GM12878 (cell line): Measurements from ENCODE around the gene C1orf174. TPM values are rescaled to one million over a fixed set of nuclear protein-coding genes. Genes with fewer than 3 reads are reported as not detected.
"Not testable (repeated sequence)": the region's sequence is repeated elsewhere in the genome, so short reads cannot be mapped to it uniquely, and the experiment has no call there.

Experiments used
- ATAC-seq: fragments of 200-7000 bp; cut with Tn5 transposase; 3 replicates; pipeline ENCODE4 v1.9.1; 2020; ENCODE audit warnings: mild to moderate bottlenecking, moderate library complexity
- BruUV-seq: library from RNA; stranded (reverse); fragments of 400-500 nt; replicated peaks from 2 replicates; lab custom pipeline; 2021; lab: Mats Ljungman, UMichigan
- CTCF ChIA-PET: fragments of 300-600 bp; sonication (Branson Sonifier 250); formaldehyde crosslinking; extraction: SDS; loops from one replicate; lab custom pipeline; 2021; ENCODE audit warnings: inconsistent platforms; lab: Yijun Ruan, JAX
- POLR2A ChIA-PET: fragments of 350-600 bp; formaldehyde crosslinking; extraction: SDS; loops from one replicate; lab custom pipeline; 2021; ENCODE audit warnings: inconsistent platforms; lab: Charles Lee
- RAD21 ChIA-PET: fragments of 300-600 bp; sonication (Branson Sonifier 250); formaldehyde crosslinking; loops from one replicate; lab custom pipeline; 2023; ENCODE audit warnings: antibody characterized with exemption; ENCODE audit not compliant: unreplicated experiment; lab: Charles Lee
- SMC1A ChIA-PET: fragments of 300-600 bp; sonication (Branson Sonifier 250); formaldehyde crosslinking; loops from one replicate; lab custom pipeline; 2023; ENCODE audit not compliant: unreplicated experiment, uncharacterized antibody; lab: Charles Lee
- DNase-seq: peaks from one replicate; pipeline ENCODE4 v3.0.0-alpha.2; 2011; ENCODE audit warnings: low read depth, low spot score
- FAIRE-seq: peaks from 3 replicates; lab custom pipeline; 2011; peaks lifted over from hg19 to GRCh38; lab: Jason Lieb, UNC
- H2AFZ ChIP-seq: 2 replicates; pipeline ENCODE4 v1.6.0; 2011; ENCODE audit warnings: low read depth, low read length, control low read depth; ENCODE audit not compliant: control insufficient read depth
- H3K27ac ChIP-seq: 2 replicates; pipeline ENCODE4 v1.5.1; 2011; ENCODE audit warnings: control low read depth; ENCODE audit not compliant: control insufficient read depth, insufficient read depth
- H3K27me3 ChIP-seq, 2 experiments: replicated peaks in 1 of 2; 2 replicates each; pipeline versions ENCODE4 v1.6.0 to v1.6.1; 2011; ENCODE audit warnings: low read length in 1 of 2; ENCODE audit not compliant: control insufficient read depth in 2 of 2, insufficient read depth in 2 of 2
- H3K36me3 ChIP-seq, 2 experiments: 2 replicates each; pipeline ENCODE4 v1.5.1; 2011; ENCODE audit warnings: low read length in 1 of 2; ENCODE audit not compliant: control insufficient read depth in 2 of 2, insufficient read depth in 2 of 2
- H3K4me1 ChIP-seq: 2 replicates; pipeline ENCODE4 v1.6.1; 2011; ENCODE audit warnings: mild to moderate bottlenecking, low read length, moderate library complexity, mixed read lengths; ENCODE audit not compliant: control insufficient read depth, insufficient read depth
- H3K4me2 ChIP-seq: 2 replicates; pipeline ENCODE4 v1.6.0; 2011; ENCODE audit warnings: control low read depth; ENCODE audit not compliant: control insufficient read depth, insufficient read depth
- H3K4me3 ChIP-seq: fragments of 200-600 bp; sonication (generic); 2 replicates; pipeline ENCODE4 v1.5.1; 2016
- H3K79me2 ChIP-seq: 2 replicates; pipeline ENCODE4 v1.6.0; 2011; ENCODE audit warnings: low read length; ENCODE audit not compliant: control insufficient read depth, insufficient read depth
- H3K9ac ChIP-seq: 2 replicates; pipeline ENCODE4 v1.8.0; 2011; ENCODE audit warnings: low read length, control low read depth, mixed read lengths; ENCODE audit not compliant: control insufficient read depth, insufficient read depth
- H3K9me3 ChIP-seq: replicated peaks from 3 replicates; pipeline ENCODE4 v1.5.1; 2011; ENCODE audit warnings: mild to moderate bottlenecking, low read length; ENCODE audit not compliant: control insufficient read depth, insufficient read depth
- H4K20me1 ChIP-seq: 2 replicates; pipeline ENCODE4 v1.6.0; 2011; ENCODE audit not compliant: control insufficient read depth, insufficient read depth
- BACH1 ChIP-seq: fragments of 450-650 bp; IDR thresholded peaks from 2 replicates; pipeline ENCODE4 v1.6.1; 2017; ENCODE audit warnings: mild to moderate bottlenecking, borderline replicate concordance
- FOXK2 ChIP-seq: fragments of 450-650 bp; IDR thresholded peaks from 2 replicates; pipeline ENCODE4 v1.6.1; 2017; ENCODE audit warnings: mild to moderate bottlenecking, moderate library complexity
- IKZF1 ChIP-seq: fragments of 450-650 bp; conservative IDR thresholded peaks from 2 replicates; pipeline ENCODE4 v1.6.1; 2017; ENCODE audit warnings: antibody characterized with exemption, mild to moderate bottlenecking
- MYC ChIP-seq: IDR thresholded peaks from 2 replicates; pipeline ENCODE4 v1.6.1; 2011; ENCODE audit warnings: mild to moderate bottlenecking, low read length, moderate library complexity, inconsistent platforms; ENCODE audit not compliant: insufficient read depth, insufficient replicate concordance, insufficient read length, severe bottlenecking
- NKRF ChIP-seq: fragments of 450-650 bp; conservative IDR thresholded peaks from 2 replicates; pipeline ENCODE4 v1.6.1; 2017; ENCODE audit warnings: mild to moderate bottlenecking, moderate library complexity
- NR2C2 ChIP-seq: IDR thresholded peaks from 2 replicates; pipeline ENCODE4 v1.6.1; 2011; ENCODE audit warnings: borderline replicate concordance, low read depth; ENCODE audit not compliant: control insufficient read depth, insufficient read length
- ZNF622 ChIP-seq: fragments of 450-650 bp; IDR thresholded peaks from 2 replicates; pipeline ENCODE4 v1.6.1; 2017; ENCODE audit warnings: mild to moderate bottlenecking, inconsistent platforms
- WGBS: methylation state at CpG from one replicate; pipeline ENCODE4 v1.1.6; 2016; ENCODE audit warnings: low lambda C conversion rate; ENCODE audit not compliant: insufficient replicate concordance, insufficient coverage; ENCODE audit errors: missing lambda C conversion rate; 5-methylcytosine and 5-hydroxymethylcytosine counted together
- in situ Hi-C: fragments of 300-500 bp; cut with MboI; formaldehyde crosslinking; loops from 9 replicates; pipeline ENCODE4 v1.14.3; 2018; ENCODE audit warnings: mixed read lengths
- intact Hi-C: fragments of 100-400 bp; cut with micrococcal nuclease; formaldehyde crosslinking; loops from one replicate; pipeline ENCODE4 v1.14.2; 2022; ENCODE audit not compliant: unreplicated experiment
- polyA plus RNA-seq, 11 experiments: library from polyadenylated mRNA; depleted of rRNA in 4 of 11; unstranded in 6 of 11; stranded (reverse) in 5 of 11; fragments of >200 nt; fragmentation: Nextera tagmentation in 4 of 11; fragmentation: Illumina TruSeq in 1 of 11; extraction: Ambion mirVana in 4 of 11; extraction: Trizol in 1 of 11; gene quantifications; 1 replicate in 1 of 11; 2 replicates in 10 of 11; pipeline versions ENCODE4 v1.2.1 to v1.2.3, GENCODE V29; 2011 to 2016; ENCODE audit warnings: inconsistent platforms in 2 of 11, missing spikeins in 2 of 11, low read depth in 1 of 11
- total RNA-seq, 4 experiments: library from RNA; depleted of rRNA in 3 of 4; stranded (reverse); fragments of >200 nt in 3 of 4; fragmentation: Illumina TruSeq in 1 of 4; extraction: Trizol in 1 of 4; gene quantifications; 2 replicates each; pipeline versions ENCODE4 v1.2.1 to v1.2.3, GENCODE V29; 2013 to 2021

C1orf174 gene
- total and polyA plus RNA-seq, 10 of the 15 experiments (the other 5 are each of a cell fraction or from before 2014, with no cell fraction given) = 17.5 to 35.4 (median 25.1) TPM

- CTCF ChIA-PET = no interaction called here
- no peak overlapping the region for H3K4me2 ChIP-seq
- SMC1A ChIA-PET = no interaction called here
- no TSS peak for BruUV-seq
- H2AFZ ChIP-seq = no peak overlapping the region
- ATAC-seq = no peak
- intact Hi-C loops = no loop called here
- H3K9me3 ChIP-seq = no peaks in the 10 kb centered on the region; the same call in 2 of the 3 replicates
- RAD21 ChIA-PET = no interaction called here
- in situ Hi-C loops = loop anchor here (10.0 kb wide), 1 partner anchor 1826 kb away; no protein-coding TSS in a partner anchor
- H3K27me3 ChIP-seq = no peaks in the 10 kb centered on the region
- 31% methylated on average over 15 of the region's 15 CpGs for WGBS
- H3K4me3 ChIP-seq = no peak overlapping the region
- no peaks in the 10 kb centered on the region for H4K20me1 ChIP-seq
- no peaks in the 10 kb centered on the region for H3K36me3 ChIP-seq
- no peaks in the 10 kb centered on the region for H3K79me2 ChIP-seq
- no peak overlapping the region for H3K9ac ChIP-seq
- TF ChIP-seq ZNF622 (no peak), FOXK2 (no peak), NKRF (no peak), IKZF1 (no peak), MYC (no peak), NR2C2 (no peak), BACH1 (no peak)
- TF ChIP-seq, all 136 proteins: peak for 0
- FAIRE-seq (no peak), DNase-seq (no peak)
- Histone ChIP-seq H3K4me1 (no peaks in the 10 kb centered on the region), H3K27ac (no peak overlapping the region)
- POLR2A ChIA-PET = no interaction called here
These were observed 19.0 kb upstream of the C1orf174 start for GRCh38 chr1:3918966-3919611.

- SMC1A ChIA-PET, ATAC-seq, H3K36me3 ChIP-seq, H3K79me2 ChIP-seq, H3K9me3 ChIP-seq, H3K4me2 ChIP-seq, H3K4me3 ChIP-seq, BruUV-seq, POLR2A ChIA-PET, RAD21 ChIA-PET, H3K27ac ChIP-seq, H2AFZ ChIP-seq, H3K9ac ChIP-seq, H3K27me3 ChIP-seq, H3K4me1 ChIP-seq, H4K20me1 ChIP-seq, CTCF ChIA-PET, intact Hi-C loops, FAIRE-seq, DNase-seq: not testable (repeated sequence)
- in situ Hi-C loops = loop anchor here (10.0 kb wide), 1 partner anchor 1826 kb away; no protein-coding TSS in a partner anchor
- WGBS = 48% methylated on average over 6 of the region's 6 CpGs
These were observed 18.3 kb upstream of the C1orf174 start for GRCh38 chr1:3918359-3918758.
